GM19023 (cell line): ENCODE measurements around the gene ZNF688.
A peak's percentile ranks its signal among the peaks of the same experiment; 100 is the strongest.
"Not testable (repeated sequence)": the region's sequence is repeated elsewhere in the genome, so short reads cannot be mapped to it uniquely, and the experiment has no call there.

Experiments
- ATAC-seq: cut with Tn5 transposase; IDR thresholded peaks from one replicate; pipeline ENCODE4 v1.9.1; 2021; ENCODE audit warnings: mild to moderate bottlenecking, moderate library complexity; ENCODE audit not compliant: unreplicated experiment

The ZNF688 gene

GRCh38 chr16:30535106-30535776 is 36.3 kb downstream of the ZNF688 start:
- no peak for ATAC-seq

GRCh38 chr16:30534368-30535105 is 37.0 kb downstream of the ZNF688 start, which contains the start of gene ZNF747:
Gene ZNF747, minus strand, starts transcription at chr16:30534858. Its CDS starts 179 bp downstream, at chr16:30534679.
- ATAC-seq: peak; percentile 63

GRCh38 chr16:30533748-30534367 is 37.7 kb downstream of the ZNF688 start:
- no peak for ATAC-seq

DNA sequence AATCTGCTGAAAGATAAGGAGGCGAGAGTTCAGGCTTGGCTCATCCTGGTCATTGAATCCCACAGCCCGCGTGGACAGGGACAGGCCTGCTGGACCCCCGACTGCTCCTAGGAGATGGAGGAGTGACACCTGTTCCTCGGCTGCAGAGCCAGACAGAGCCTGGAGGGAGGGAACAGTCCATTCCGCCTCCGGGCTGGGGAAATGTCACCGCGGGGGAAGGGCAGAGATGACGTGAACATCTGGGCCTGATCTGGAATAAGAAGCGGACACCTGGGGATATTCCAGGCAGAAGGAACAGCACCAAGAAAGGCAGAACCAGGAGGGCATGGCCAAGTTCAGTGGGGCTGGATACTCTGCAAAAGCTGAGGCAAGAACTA is 38.4 kb downstream of the ZNF688 start:
- no peak for ATAC-seq

DNA sequence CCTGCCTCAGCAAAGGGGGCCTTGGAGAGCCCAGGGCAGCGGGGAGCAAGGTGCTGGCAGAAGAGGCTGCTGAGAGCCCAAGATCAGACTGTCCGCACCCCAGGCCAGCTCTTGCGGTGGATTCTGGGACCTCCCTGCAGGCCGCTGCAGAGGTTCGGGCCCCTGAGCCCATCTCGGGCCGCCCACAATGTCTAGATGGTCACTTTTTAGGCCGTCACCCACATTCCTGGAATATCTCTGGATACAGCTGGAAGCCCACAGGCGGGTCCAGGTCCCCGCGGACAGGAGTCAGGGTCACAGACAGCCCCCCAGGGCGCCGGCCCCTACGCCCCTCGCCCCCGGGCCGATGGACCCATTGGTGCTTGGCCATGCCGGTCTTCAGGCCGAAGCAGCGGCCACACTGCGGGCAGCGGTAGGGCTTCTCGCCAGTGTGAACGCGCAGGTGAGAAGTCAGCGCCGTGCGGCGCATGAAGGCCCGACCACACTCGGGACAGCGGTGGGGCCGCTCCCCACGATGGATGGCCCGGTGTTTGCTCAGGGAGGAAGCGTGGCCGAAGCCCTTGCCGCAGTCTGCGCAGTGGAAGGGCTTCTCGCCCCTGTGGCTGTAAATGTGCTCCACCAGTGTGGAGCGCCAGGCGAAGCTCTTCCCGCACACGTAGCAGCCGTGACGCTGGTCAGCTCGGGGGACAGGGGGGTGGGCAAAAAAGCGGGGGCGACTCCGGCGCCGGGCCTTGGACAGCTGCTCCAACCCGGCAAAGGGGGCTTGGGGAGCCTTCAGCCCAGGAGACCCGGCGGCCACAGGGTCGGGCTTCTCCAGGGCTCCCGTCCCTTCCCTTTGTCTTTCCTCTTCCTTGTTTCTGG is 39.0 kb downstream of the ZNF688 start:
- ATAC-seq: no peak

GRCh38 chr16:30530163-30531037 is 41.1 kb downstream of the ZNF688 start:
- ATAC-seq: no peak

DNA sequence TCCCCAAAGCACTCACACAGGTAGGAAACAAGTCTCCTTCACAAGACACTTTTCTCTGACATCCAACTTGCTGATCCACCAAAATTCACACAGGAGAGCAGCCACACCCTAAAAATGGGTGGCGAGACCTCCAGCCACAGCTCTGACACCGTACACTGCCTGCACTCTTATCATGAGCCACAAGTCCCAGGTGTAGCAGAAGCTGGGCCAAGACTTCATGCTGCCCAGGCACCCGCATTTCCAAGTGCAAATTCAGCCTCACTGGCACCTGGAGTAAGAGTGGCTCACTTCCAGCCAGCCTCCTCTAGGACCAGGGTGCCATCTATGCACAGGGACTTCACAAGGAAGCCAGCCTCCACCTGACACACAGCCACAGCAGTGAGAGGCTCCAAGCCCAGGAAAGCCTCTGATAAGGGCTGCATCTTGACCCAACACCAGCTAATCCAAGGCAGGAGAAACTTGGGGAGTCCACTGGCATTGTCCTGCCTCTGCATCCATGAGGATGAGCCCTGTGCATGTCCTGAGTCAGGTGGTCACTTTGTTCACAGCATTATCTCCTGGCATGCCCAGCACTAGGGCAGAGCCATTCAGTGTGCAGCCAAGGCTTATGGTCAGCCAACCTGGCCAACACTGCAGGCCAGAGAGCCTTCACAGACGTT is 42.6 kb downstream of the ZNF688 start:
- ATAC-seq: no peak

DNA sequence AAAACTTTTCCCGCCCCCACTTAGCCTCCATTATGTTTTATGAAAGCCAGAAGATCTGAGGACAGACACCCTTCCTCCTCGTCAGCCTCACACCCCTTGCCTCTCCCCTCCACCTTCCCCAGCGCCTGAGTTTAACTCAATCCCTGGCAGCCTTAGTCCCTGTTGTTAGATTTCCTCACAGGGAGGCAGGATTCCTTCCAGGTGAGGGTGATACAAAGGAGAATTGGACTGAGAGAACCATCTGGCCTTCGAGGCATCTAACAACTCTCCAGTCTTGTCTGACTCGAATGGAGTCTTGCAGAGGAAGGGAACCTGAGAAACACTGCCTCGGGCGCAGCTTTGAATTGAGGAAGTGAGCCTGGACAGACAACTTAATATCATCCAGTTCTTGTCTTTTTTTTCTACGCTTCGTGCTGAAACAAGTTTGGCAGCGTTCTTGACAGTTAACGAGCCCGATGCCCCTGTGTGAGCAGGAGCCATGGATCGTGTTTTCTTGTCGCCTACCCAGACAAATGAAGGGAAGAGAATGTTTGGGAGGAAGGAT is 43.8 kb downstream of the ZNF688 start:
- ATAC-seq: no peak

DNA sequence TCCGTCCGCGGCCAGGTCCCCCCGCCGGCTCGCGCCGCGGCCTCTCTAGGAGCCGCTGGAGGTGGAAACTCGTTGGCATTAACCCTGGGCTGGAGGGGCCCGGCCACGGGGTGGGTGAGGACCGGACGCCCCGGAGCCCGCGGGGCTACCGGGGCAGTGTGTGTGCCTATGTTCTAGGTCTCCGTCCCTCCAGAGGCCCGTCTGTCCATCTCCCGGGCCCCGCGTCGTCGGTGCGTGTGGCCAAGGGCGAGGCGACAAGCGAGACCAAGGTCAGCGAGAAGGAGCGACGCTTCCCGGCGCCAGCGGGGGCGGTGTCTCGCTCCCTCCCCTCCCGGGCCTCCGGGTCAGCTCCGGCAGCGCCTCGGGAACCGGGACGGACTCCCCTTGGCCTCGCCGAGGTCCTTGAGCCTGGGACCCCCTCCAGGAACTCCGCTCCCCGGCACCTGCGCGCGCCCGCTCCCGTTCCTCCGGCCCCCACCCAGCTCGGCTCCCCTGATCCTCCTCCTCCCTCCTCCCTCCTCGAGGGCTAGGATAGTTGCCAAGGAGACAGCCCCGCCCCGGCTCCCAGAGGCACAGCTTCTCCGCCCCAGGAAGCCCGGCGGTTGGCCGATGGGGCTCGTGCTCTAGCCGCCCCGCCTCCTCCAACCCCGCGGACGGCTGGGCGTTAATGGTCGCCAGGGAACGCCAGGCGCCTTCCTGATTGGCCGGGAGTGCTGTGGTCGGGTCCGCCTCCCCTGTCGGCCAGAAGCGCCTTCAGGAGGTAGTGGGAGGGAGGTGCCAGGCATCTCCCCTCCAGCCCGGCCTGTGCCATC is 44.5 kb downstream of the ZNF688 start:
- peak; percentile 79 for ATAC-seq

- ATAC-seq: peak; percentile 24
Measured at GRCh38 chr16:30526137-30526822, 45.2 kb downstream of the ZNF688 start, which contains the start of gene ZNF768. Gene ZNF768, minus strand, starts transcription at chr16:30526566. Its CDS starts 153 bp downstream, at chr16:30526413.

GRCh38 chr16:30525844-30526136 is 45.7 kb downstream of the ZNF688 start:
- no peak for ATAC-seq

- no peak for ATAC-seq
Measured at GRCh38 chr16:30524575-30525568, 46.6 kb downstream of the ZNF688 start.

DNA sequence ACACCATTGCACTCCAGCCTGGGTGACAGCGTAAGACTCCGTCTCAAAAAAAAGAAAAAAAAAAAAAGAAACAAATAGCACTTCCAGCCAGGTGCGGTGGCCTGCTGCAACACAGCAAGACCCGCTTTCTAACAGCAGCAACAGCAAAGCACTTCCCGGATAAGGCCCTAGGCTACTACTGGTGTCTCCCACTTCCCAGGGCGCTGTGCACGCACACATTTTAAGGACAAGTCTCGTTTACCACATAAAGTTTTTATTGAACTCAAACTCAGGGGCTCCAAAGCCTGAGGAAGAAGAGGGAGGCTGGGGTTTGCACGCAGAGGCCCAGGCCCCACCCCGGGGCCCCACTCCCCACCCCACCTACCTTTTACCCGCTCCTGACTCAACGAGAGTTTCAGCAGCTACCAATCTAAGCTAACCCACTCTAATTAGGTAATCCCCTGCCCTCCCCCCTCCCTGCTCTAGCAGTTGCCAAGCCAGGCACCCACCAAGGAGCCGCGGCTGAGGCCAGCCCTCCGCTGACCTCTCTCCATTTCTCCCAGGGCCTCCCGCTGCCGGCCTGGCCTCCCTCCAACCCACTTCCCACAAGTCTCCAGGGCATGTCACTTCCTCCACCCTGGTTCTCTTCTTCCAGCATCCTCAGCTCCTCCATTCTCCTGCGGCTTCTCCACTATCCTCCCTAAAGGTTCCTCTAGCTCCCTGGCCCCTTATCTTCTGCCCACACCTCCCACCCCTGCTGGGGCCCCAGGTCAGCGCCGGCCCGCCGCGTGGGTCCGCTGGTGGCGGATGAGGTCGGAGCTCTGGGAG is 47.5 kb downstream of the ZNF688 start:
- ATAC-seq: no peak

GRCh38 chr16:30522702-30523463 is 48.6 kb downstream of the ZNF688 start:
- ATAC-seq: not testable (repeated sequence)
